Keratinocyte (primary cell): ENCODE results near the gene EFHD1. TPM values are rescaled to one million over a fixed set of nuclear protein-coding genes. Genes with fewer than 3 reads are reported as not detected.

Source experiments
- DNase-seq: peaks from one replicate; pipeline ENCODE4 v3.0.0-alpha.2; 2011; ENCODE audit warnings: low read depth, missing footprints, low spot score
- FAIRE-seq: peaks from 2 replicates; lab custom pipeline; 2011; peaks lifted over from hg19 to GRCh38; lab: Jason Lieb, UNC
- H2AFZ ChIP-seq: 2 replicates; pipeline ENCODE4 v1.6.0; 2012; ENCODE audit warnings: low read length, control low read depth, inconsistent platforms; ENCODE audit not compliant: control insufficient read depth
- H3K27ac ChIP-seq: 2 replicates; pipeline ENCODE4 v1.5.1; 2011; ENCODE audit warnings: low read length; ENCODE audit not compliant: control insufficient read depth, insufficient read depth
- H3K27me3 ChIP-seq: 3 replicates; pipeline ENCODE4 v1.6.0; 2011; ENCODE audit warnings: low read length; ENCODE audit not compliant: control insufficient read depth, insufficient read depth; ENCODE audit errors: extremely low read depth
- H3K36me3 ChIP-seq, 2 experiments: 2 replicates in 1 of 2; 3 replicates in 1 of 2; pipeline ENCODE4 v1.5.1; 2011; ENCODE audit warnings: low read length in 2 of 2, mild to moderate bottlenecking in 1 of 2; ENCODE audit not compliant: control insufficient read depth in 2 of 2, insufficient read depth in 2 of 2; ENCODE audit errors: extremely low read depth in 1 of 2
- H3K4me1 ChIP-seq: 3 replicates; pipeline ENCODE4 v1.5.1; 2011; ENCODE audit warnings: low read length; ENCODE audit not compliant: control insufficient read depth, insufficient read depth; ENCODE audit errors: extremely low read depth
- H3K4me2 ChIP-seq: 3 replicates; pipeline ENCODE4 v1.6.0; 2011; ENCODE audit warnings: low read depth, low read length; ENCODE audit not compliant: control insufficient read depth, insufficient read depth; ENCODE audit errors: extremely low read depth
- H3K4me3 ChIP-seq, 3 experiments: fragments of 200-600 bp in 1 of 3; sonication (generic) in 1 of 3; 2 replicates in 2 of 3; 3 replicates in 1 of 3; pipeline ENCODE4 v1.5.1; 2011 to 2016; ENCODE audit warnings: low read length in 3 of 3, mild to moderate bottlenecking in 3 of 3, control low read depth in 2 of 3, inconsistent platforms in 1 of 3, low read depth in 1 of 3, mixed read lengths in 1 of 3, mixed run types in 1 of 3, moderate library complexity in 1 of 3; ENCODE audit not compliant: control insufficient read depth in 2 of 3, insufficient read depth in 2 of 3; ENCODE audit errors: extremely low read depth in 1 of 3
- H3K79me2 ChIP-seq: 2 replicates; pipeline ENCODE4 v1.6.0; 2012; ENCODE audit warnings: low read length; ENCODE audit not compliant: control insufficient read depth, insufficient read depth
- H3K9ac ChIP-seq: 3 replicates; pipeline ENCODE4 v1.6.0; 2011; ENCODE audit warnings: low read length; ENCODE audit not compliant: control insufficient read depth, insufficient read depth; ENCODE audit errors: extremely low read depth
- H3K9me1 ChIP-seq: 3 replicates; pipeline ENCODE4 v1.6.0; 2011; ENCODE audit warnings: low read length; ENCODE audit not compliant: control insufficient read depth, insufficient read depth; ENCODE audit errors: extremely low read depth
- H3K9me3 ChIP-seq: 2 replicates; pipeline ENCODE4 v1.5.1; 2012; ENCODE audit warnings: low read depth, low read length; ENCODE audit not compliant: control insufficient read depth
- H4K20me1 ChIP-seq: 3 replicates; pipeline ENCODE4 v1.6.0; 2011; ENCODE audit warnings: low read length; ENCODE audit not compliant: control insufficient read depth, insufficient read depth; ENCODE audit errors: extremely low read depth
- EZH2 ChIP-seq: IDR thresholded peaks from one replicate; pipeline ENCODE4 v1.6.1; 2012; ENCODE audit warnings: inconsistent platforms, mild to moderate bottlenecking, low read length, moderate library complexity
- dilution Hi-C: fragments of 300-500 bp; cut with MboI; formaldehyde crosslinking; loops from one replicate; pipeline ENCODE4 v1.7.0; 2020; ENCODE audit warnings: low sequenced_read_pairs; ENCODE audit not compliant: extremely low pct_ligation_motif_present
- polyA plus RNA-seq, 5 experiments: library from polyadenylated mRNA; depleted of rRNA in 3 of 5; stranded (reverse) in 3 of 5; stranded (forward) in 1 of 5; unstranded in 1 of 5; fragments of >200 nt; gene quantifications; 1 replicate in 1 of 5; 2 replicates in 3 of 5; 3 replicates in 1 of 5; pipeline versions ENCODE4 v1.2.1 to v1.2.3, GENCODE V29; 2011 to 2012; ENCODE audit warnings: missing spikeins in 2 of 5, low read depth in 1 of 5, low replicate concordance in 1 of 5
- TF ChIP-seq, protein P1 (sequence below), 3 experiments: IDR thresholded peaks in 1 of 3; conservative IDR thresholded peaks in 1 of 3; optimal IDR thresholded peaks in 1 of 3; 2 replicates in 2 of 3; 3 replicates in 1 of 3; pipeline versions ENCODE3 to v1.5.1; 2011; ENCODE audit warnings: low read length in 3 of 3, mild to moderate bottlenecking in 3 of 3, moderate library complexity in 2 of 3, control low read depth in 1 of 3, inconsistent platforms in 1 of 3; ENCODE audit not compliant: insufficient read depth in 2 of 3; ENCODE audit errors: extremely low read depth in 1 of 3

The EFHD1 gene
- polyA plus RNA-seq, 1 donor (not counting 4 experiments of a cell fraction or from before 2014, with no cell fraction given): not detected

DNA sequence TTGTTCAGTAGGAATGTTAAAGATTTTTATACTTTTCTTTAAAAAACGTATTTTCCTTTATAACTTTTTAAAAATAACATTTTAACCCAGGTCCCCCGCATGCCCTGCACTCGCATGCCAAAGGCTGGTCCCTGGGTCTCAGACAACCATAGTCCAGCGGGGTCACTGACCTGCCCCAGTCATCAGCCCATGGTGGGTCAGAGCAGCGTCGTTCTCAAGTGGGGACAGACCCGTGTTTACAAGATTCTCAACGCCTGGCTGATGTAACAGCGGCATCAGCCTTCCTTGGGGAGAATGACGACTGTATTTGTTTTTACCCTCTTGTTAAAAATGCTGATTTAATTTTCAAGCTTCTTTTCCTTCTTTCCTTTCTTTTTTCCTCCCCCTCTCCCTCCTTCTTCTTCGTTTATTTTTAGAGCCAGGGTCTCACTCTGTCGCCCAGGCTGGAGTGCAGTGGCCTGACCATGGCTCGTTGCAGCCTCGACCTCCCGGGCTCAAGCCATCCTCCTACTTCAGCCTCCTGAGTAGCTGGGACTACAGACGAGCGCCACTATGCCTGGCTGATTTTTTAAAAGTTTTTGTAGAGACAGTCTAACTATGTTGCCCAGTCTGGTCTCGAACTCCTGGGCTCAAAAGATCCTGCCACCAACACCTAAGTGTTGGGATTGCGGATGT, 1.0 kb upstream of the EFHD1 start:
- dilution Hi-C loops: no loop called here
- peak overlapping the region in 2 of 3 experiments; percentile 67 to 71 for H3K4me3 ChIP-seq
- H3K27me3 ChIP-seq: peaks cover 54% of the 10 kb centered on the region
- peaks cover 3% of the 10 kb centered on the region for H4K20me1 ChIP-seq
- no peak overlapping the region for H3K27ac ChIP-seq
- H3K36me3 ChIP-seq: no peaks in the 10 kb centered on the region
- no peak overlapping the region for H3K9ac ChIP-seq
- no peak overlapping the region for H2AFZ ChIP-seq
- H3K9me3 ChIP-seq: no peaks in the 10 kb centered on the region
- TF ChIP-seq EZH2: no peak
- TF ChIP-seq, protein P1, sequence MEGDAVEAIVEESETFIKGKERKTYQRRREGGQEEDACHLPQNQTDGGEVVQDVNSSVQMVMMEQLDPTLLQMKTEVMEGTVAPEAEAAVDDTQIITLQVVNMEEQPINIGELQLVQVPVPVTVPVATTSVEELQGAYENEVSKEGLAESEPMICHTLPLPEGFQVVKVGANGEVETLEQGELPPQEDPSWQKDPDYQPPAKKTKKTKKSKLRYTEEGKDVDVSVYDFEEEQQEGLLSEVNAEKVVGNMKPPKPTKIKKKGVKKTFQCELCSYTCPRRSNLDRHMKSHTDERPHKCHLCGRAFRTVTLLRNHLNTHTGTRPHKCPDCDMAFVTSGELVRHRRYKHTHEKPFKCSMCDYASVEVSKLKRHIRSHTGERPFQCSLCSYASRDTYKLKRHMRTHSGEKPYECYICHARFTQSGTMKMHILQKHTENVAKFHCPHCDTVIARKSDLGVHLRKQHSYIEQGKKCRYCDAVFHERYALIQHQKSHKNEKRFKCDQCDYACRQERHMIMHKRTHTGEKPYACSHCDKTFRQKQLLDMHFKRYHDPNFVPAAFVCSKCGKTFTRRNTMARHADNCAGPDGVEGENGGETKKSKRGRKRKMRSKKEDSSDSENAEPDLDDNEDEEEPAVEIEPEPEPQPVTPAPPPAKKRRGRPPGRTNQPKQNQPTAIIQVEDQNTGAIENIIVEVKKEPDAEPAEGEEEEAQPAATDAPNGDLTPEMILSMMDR (optimal IDR thresholded peaks at IDR 0.05 in 1 of 3, IDR thresholded peaks at IDR 0.05 in 1 of 3, conservative IDR thresholded peaks at IDR 0.05 in 1 of 3; ENCODE audit: extremely low read depth in 1 of 3, insufficient read depth in 2 of 3, low read length in 3 of 3): no peak
- H3K4me2 ChIP-seq: peak overlapping the region; percentile 89
- H3K9me1 ChIP-seq: no peaks in the 10 kb centered on the region
- DNase-seq (no peak), FAIRE-seq (no peak)
- no peaks in the 10 kb centered on the region for H3K79me2 ChIP-seq
- H3K4me1 ChIP-seq: peaks cover 5% of the 10 kb centered on the region

GRCh38 chr2:232632904-232633412, 446 bp upstream of the EFHD1 start:
- Histone ChIP-seq H3K4me1 (peaks cover 5% of the 10 kb centered on the region), H3K27me3 (peaks cover 58% of the 10 kb centered on the region), H3K79me2 (no peaks in the 10 kb centered on the region), H3K9ac (no peak overlapping the region), H3K9me1 (no peaks in the 10 kb centered on the region), H3K4me2 (peak overlapping the region; percentile 89), H3K27ac (no peak overlapping the region), H3K36me3 (no peaks in the 10 kb centered on the region), H2AFZ (peak overlapping the region; percentile 56), H4K20me1 (peaks cover 3% of the 10 kb centered on the region), H3K4me3 (peak overlapping the region; percentile 42 to 71 (median 67)), H3K9me3 (no peaks in the 10 kb centered on the region)
- DNase-seq (no peak), FAIRE-seq (no peak)
- peak; percentile 73 for TF ChIP-seq EZH2
- TF ChIP-seq, protein P1 (optimal IDR thresholded peaks at IDR 0.05 in 1 of 3, IDR thresholded peaks at IDR 0.05 in 1 of 3, conservative IDR thresholded peaks at IDR 0.05 in 1 of 3; ENCODE audit: extremely low read depth in 1 of 3, insufficient read depth in 2 of 3, low read length in 3 of 3): peak in 1 of 3 experiments; percentile 7
- dilution Hi-C loops: no loop called here
